HS-5 (cell line): Measurements from ENCODE around the gene SPATA20.
A peak's percentile ranks its signal among the peaks of the same experiment; 100 is the strongest.

Experiments used
- DNase-seq: peaks from one replicate; pipeline ENCODE4 v3.0.0-alpha.2; 2012; ENCODE audit warnings: low read depth

Gene SPATA20

GRCh38 chr17:50547035-50547735 is at the start of gene SPATA20:
TSS of gene SPATA20 (plus strand) at chr17:50547174. CDS start at chr17:50547209, 35 bp downstream.
- peak; percentile 58 for DNase-seq

- DNase-seq = no peak
Measured at GRCh38 chr17:50498021-50498874, 48.7 kb upstream of the SPATA20 start.

- no peak for DNase-seq
Measured at GRCh38 chr17:50499270-50499669, 47.7 kb upstream of the SPATA20 start.

- no peak for DNase-seq
Measured at GRCh38 chr17:50499721-50500120, 47.3 kb upstream of the SPATA20 start.

- DNase-seq = no peak
Measured at GRCh38 chr17:50501054-50501453, 45.9 kb upstream of the SPATA20 start.

- DNase-seq = no peak
Measured at GRCh38 chr17:50502301-50502990, 44.5 kb upstream of the SPATA20 start.

- no peak for DNase-seq
Measured at GRCh38 chr17:50505591-50506130, 41.3 kb upstream of the SPATA20 start.

GRCh38 chr17:50506298-50506697 is 40.7 kb upstream of the SPATA20 start:
- no peak for DNase-seq

- DNase-seq = no peak
Measured at GRCh38 chr17:50507871-50508572, 39.0 kb upstream of the SPATA20 start, which contains the start of gene MYCBPAP. TSS of gene MYCBPAP (plus strand) at chr17:50508439. CDS start at chr17:50508675, 236 bp downstream.

- DNase-seq = no peak
Measured at GRCh38 chr17:50508573-50509460, 38.2 kb upstream of the SPATA20 start.

- no peak for DNase-seq
Measured at GRCh38 chr17:50511058-50511457, 35.9 kb upstream of the SPATA20 start.

- DNase-seq = no peak
Measured at GRCh38 chr17:50513495-50513894, 33.5 kb upstream of the SPATA20 start.

- DNase-seq = no peak
Measured at GRCh38 chr17:50514388-50514787, 32.6 kb upstream of the SPATA20 start.

GRCh38 chr17:50514936-50515702 is 31.9 kb upstream of the SPATA20 start:
- DNase-seq = no peak

- no peak for DNase-seq
Measured at GRCh38 chr17:50517011-50517410, 30.0 kb upstream of the SPATA20 start.

- no peak for DNase-seq
Measured at GRCh38 chr17:50517504-50518383, 29.2 kb upstream of the SPATA20 start.

- no peak for DNase-seq
Measured at GRCh38 chr17:50518384-50519023, 28.5 kb upstream of the SPATA20 start.

- DNase-seq = no peak
Measured at GRCh38 chr17:50519141-50519834, 27.7 kb upstream of the SPATA20 start.
